ENCODE measurements around the gene RFWD3. TPM values are rescaled to one million over a fixed set of nuclear protein-coding genes. Genes with fewer than 3 reads are reported as not detected.

The RFWD3 gene
- total RNA-seq, 1 donor from 2014 or later: 59.2 TPM

DNA sequence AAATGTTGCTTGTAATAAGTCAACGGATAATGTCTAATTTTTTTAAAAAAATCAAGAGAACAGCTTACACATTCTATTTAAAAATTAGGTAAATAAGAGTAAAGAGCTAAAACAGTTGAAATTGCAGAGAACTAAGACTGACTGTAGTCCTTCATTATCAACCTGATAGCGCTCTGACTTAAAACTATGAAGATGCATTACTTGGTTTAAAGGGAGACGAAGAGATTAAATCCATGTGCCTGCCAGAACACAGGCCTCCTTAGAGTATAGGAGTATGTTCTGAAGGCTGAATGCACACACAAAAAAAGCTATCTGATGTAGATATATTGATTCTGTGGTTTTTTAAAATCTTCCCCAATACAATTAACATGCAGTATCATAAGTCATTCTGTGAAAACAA is 88.2 kb downstream of the RFWD3 start:
- DNase-seq (ENCODE audit: low spot score): peak; percentile 10

GRCh38 chr16:74577882-74578366 is 88.8 kb downstream of the RFWD3 start:
- no peak for DNase-seq (ENCODE audit: low spot score)

GRCh38 chr16:74575807-74576643 is 90.7 kb downstream of the RFWD3 start:
- DNase-seq (ENCODE audit: low spot score): peak; percentile 14

GRCh38 chr16:74575175-74575806 is 91.4 kb downstream of the RFWD3 start:
- DNase-seq (ENCODE audit: low spot score): no peak

- DNase-seq (ENCODE audit: low spot score): peak; percentile 69
Measured at GRCh38 chr16:74574146-74574545, 92.5 kb downstream of the RFWD3 start.

DNA sequence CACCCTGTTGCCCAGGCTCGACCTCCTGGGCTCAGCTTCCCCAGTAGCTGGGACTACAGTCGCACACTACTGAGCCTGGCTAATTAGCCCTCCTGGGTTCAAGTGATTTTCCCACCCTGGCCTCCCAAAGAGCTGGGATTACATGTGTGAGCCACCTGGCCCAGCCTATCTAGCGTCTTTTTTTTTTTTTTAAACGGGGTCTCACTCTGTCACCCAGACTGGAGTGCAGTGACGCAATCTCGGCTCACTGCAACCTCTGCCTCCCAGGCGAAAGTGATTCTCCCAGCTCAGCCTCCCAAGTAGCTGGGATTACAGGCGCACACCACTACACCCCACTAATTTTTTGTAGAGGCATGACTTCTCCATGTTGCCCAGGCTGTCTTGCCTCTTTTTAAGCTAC is 93.1 kb downstream of the RFWD3 start:
- DNase-seq (ENCODE audit: low spot score): no peak

Other genes with a start within 250 kb of the RFWD3 start
- 7.2 TPM for gene CLEC18B, start 245.4 kb downstream of the RFWD3 start, total RNA-seq (ENCODE audit: insufficient read depth, low replicate concordance)
- 103 TPM for gene GLG1, start 59.8 kb downstream of the RFWD3 start, total RNA-seq (ENCODE audit: insufficient read depth, low replicate concordance)
- 20.5 TPM for gene MLKL, start 34.0 kb upstream of the RFWD3 start, total RNA-seq (ENCODE audit: insufficient read depth, low replicate concordance)
- 0.72 TPM for gene FA2H, start 107.9 kb upstream of the RFWD3 start, total RNA-seq (ENCODE audit: insufficient read depth, low replicate concordance)

Data from umbilical cord (tissue), 2 donors.